ENCODE results near the gene ZNF598. TPM values are rescaled to one million over a fixed set of nuclear protein-coding genes. Genes with fewer than 3 reads are reported as not detected.
A peak's percentile ranks its signal among the peaks of the same experiment; 100 is the strongest.

Gene ZNF598
- total and polyA plus RNA-seq, 2 of the 13 experiments (the other 11 are each of a cell fraction or from before 2014, with no cell fraction given) = 13.5 to 14.2 TPM

GRCh38 chr16:2023092-2024031 is 13.7 kb upstream of the ZNF598 start (continued):
- TF ChIP-seq SNAPC4 (CRISPR knock-in tag; IDR thresholded peaks at IDR 0.05) (no peak), FOXM1 (CRISPR knock-in tag; IDR thresholded peaks at IDR 0.05) (no peak), BCLAF1 (IDR thresholded peaks at IDR 0.05) (no peak), ZSCAN12 (CRISPR knock-in tag; IDR thresholded peaks at IDR 0.05) (no peak), ZNF652 (CRISPR knock-in tag; IDR thresholded peaks at IDR 0.05; ENCODE audit: borderline replicate concordance, low read depth) (no peak), ZFX (CRISPR knock-in tag; IDR thresholded peaks at IDR 0.05; ENCODE audit: low read depth) (peak; percentile 74), POGK (CRISPR knock-in tag; conservative IDR thresholded peaks at IDR 0.05) (0 out of 2 replicates have a peak, but pooled peaks have one; percentile 32), ZNF597 (CRISPR knock-in tag; IDR thresholded peaks at IDR 0.05) (no peak), ZSCAN20 (CRISPR knock-in tag; IDR thresholded peaks at IDR 0.05; ENCODE audit: borderline replicate concordance) (no peak), ATF6 (CRISPR knock-in tag; conservative IDR thresholded peaks at IDR 0.05) (no peak)

Measured in HepG2 (cell line).